ENCODE measurements around the gene C4orf54.

Gene C4orf54

DNA sequence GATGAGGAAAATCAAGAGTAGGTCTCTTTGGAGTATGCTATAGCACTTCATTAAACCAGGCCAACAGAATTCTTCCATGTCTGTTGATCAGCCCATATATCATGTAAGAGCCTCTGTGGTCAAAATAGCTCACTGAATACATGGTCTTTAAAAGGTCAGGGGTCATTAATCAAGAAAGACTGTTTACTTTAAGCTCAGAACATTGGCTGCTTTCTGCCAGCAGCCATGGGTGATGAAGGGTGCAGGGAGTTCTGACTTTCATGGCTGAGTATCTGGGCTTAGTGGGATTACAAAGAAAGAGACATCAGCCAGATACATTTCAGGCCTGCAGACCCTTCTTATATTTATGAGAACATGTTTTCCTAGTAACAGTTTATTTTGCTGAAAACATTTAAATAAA is 7.1 kb upstream of the C4orf54 start:
- no peak for TF ChIP-seq ZNF274 (IDR thresholded peaks at IDR 0.05; ENCODE audit: low read depth, low read length)
- H3K4me3 ChIP-seq (ENCODE audit: low read length) = no peak overlapping the region

DNA sequence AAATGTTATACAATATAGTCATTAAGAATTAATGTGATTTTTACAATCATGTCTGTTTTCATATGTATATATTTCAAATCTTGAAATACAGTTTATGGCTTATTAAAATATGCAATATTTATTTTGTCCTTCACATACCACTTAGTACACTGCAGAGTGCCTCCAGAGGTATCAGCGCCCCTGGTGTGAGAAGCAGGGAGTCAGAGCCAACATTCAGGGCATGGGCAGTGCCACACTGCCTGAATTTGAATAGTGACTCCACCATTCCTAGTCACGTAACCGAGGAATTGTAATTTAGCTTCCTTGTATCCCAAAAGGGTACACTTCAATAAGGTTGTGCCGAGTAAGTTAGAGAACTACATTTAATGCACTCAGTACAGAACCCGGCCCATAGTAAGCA is 4.3 kb upstream of the C4orf54 start:
- TF ChIP-seq ZNF274 (IDR thresholded peaks at IDR 0.05; ENCODE audit: low read depth, low read length) = no peak

DNA sequence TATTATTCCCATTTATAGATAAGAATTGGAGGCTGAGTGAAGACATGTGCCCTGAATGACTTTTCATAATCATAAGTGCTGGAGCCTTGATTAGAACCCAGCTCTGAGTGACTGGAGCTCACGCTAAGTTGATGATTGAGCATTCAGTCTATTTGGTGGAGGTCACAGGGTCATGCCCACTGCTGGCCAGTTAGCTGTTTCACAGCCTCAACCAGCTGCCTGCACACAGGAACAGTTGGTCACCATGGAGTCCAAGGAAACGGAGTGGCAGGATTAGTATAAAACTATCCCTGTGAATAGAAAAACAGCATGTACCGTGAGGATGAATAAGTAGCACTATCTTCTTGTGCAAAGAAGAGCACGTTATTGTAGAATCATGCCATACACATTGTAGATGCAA is 1.0 kb upstream of the C4orf54 start:
- H3K4me3 ChIP-seq (ENCODE audit: low read length) = no peak overlapping the region
- TF ChIP-seq ZNF274 (IDR thresholded peaks at IDR 0.05; ENCODE audit: low read depth, low read length) = no peak

More for the DNA sequence above, 4.3 kb upstream of the C4orf54 start:
- no peak overlapping the region for H3K4me3 ChIP-seq (ENCODE audit: low read length)

DNA sequence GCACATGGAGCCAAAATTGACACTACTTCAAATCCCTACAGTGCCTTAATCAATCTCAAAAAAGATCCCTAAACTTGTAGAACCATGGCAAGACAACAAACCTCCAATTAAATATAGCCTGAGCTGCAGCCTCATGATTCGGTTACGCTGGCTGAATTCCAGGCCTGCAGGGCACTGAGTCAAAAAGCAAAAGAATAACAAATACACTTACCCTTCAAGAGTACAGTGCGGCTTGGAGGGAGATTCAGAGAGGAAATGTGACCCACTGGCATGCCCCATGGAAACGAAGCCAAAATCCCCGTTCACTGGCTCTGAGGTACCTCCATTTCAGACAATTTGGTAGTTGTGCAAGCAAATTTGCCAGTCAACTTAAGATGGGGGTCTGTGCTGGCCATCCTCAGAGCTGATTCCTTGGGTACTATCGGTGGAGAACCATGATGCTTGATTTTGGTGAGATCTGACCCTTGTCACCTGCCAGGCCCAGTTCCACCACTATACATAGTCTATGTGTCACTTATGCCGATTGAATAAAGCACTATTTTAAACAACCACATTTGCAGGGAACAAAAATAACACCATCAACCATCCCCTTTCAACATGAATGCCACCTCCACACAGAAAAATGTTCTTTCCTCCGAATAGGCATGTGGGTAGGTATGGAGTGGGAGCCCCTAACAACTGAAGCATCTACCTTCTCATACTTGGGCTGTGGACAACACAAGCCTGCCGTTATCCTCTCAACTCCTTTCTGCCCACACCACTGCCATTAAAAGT is 2.1 kb downstream of the C4orf54 start:
- no peak for TF ChIP-seq ZNF274 (IDR thresholded peaks at IDR 0.05; ENCODE audit: low read depth, low read length)
- no peak overlapping the region for H3K4me3 ChIP-seq (ENCODE audit: low read length)

DNA sequence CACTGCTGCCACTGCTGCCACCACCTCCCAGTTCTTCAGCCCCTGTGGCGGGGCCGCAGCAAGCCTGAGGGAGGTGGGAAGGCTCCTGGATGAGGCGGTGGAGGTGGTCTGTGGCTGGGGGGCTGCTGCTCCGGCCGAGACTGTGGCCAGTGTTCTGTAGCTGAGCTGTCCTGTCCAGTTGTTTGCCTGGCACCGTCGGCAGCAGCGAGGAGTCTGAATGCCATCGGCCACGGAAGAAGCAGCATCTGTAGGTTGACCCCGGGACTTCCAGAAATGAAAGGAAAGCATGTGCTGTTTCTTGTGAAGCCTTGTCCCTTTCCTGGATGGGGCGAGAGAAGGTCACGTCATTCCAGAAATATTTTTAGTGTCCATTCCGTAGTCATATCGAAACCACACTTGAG is 3.3 kb downstream of the C4orf54 start:
- H3K4me3 ChIP-seq (ENCODE audit: low read length) = no peak overlapping the region
- no peak for TF ChIP-seq ZNF274 (IDR thresholded peaks at IDR 0.05; ENCODE audit: low read depth, low read length)

DNA sequence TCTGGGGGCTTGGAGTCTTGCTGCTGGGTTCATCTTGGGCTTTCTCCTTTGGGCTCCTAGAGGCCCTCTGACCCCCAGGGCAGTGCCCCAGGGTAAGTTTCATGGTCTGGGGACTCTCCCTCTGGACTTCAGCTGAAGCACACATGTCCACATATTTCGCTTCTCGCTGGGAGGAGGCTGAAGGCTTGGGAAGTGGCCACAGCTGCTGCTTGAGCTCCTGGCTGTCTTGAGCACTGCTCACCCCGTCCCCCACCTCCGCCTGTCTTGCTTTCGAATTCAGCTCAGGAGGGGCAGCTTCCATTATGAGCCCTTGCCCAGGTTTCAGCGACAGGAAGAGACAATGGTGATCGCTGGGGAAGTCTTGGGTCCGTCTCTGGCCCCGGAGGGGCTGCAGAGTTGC is 3.7 kb downstream of the C4orf54 start:
- no peak for TF ChIP-seq ZNF274 (IDR thresholded peaks at IDR 0.05; ENCODE audit: low read depth, low read length)
- no peak overlapping the region for H3K4me3 ChIP-seq (ENCODE audit: low read length)

DNA sequence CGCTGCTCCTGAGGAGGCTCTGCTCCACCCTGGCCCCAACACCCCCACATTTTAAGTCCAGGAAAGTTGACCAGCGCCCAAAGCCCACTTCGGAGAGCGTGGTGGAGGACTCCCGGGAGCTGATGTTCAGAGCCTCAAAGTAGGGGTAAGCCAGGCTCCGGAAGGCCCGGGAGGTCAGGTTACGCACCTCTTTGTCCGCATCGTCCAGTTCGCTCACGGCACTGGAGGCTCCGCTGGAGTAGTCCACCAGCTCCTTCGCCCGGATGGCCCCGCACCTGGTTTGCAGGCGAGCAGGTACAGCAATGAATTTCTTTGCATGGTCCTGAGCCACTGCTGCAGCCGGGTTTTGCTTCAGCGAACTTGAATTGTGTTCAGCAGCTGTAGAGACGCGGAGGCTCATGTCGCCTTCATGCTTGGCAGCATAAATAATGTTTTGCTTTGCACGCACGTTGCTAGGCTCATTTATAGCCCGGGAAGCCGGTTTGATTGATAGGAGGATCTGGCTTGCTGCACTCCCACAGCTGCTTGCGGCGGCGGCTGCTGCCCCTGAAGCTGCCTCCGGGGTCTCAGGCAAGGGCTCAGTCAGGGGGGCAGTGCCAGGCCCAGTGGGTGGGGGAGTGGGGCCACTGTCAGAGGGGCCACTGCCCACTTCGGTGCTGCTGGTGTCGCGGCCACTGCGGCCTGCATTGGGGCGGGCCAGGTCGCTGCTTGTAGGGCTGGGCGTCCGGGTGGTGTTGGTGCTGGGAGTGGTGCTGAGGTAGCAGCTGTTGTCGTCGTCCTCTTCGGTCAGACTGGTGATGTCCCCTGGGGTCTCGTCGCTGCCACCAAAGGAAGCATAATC is 4.8 kb downstream of the C4orf54 start:
- H3K4me3 ChIP-seq (ENCODE audit: low read length) = no peak overlapping the region
- TF ChIP-seq ZNF274 (IDR thresholded peaks at IDR 0.05; ENCODE audit: low read depth, low read length) = no peak

DNA sequence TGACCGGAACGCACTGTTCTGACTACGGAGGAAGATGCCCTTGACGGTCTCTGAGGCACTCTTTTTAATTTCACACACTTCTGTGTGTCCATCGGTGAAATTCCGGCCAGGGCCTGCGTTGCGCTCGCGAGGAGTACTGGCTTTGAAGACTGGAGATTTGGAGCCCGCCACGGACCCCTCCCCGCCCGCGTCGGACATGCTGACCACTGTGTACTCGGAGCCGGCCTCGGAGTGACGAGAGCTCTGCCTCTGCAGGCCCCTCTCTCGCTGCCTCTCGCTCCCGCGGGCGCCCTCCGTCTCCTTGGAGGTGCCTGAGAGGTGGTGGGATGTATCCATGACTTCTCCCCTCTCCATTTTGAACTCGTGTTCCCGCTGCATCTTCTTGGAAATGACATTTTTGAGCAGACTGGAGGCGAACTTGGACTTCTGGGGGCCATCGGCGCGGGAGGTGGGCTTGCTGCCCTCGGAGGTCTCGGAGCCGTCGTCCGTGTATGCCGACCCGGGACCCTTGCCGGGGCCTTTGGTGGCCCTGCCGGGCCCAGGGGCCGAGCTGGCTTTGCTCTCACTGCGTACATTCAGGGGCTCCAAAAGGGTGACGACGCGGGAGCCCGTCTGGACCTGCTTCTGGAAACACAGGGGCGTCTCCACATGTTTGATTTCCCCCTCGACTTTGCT is 5.7 kb downstream of the C4orf54 start:
- no peak overlapping the region for H3K4me3 ChIP-seq (ENCODE audit: low read length)
- TF ChIP-seq ZNF274 (IDR thresholded peaks at IDR 0.05; ENCODE audit: low read depth, low read length) = no peak

DNA sequence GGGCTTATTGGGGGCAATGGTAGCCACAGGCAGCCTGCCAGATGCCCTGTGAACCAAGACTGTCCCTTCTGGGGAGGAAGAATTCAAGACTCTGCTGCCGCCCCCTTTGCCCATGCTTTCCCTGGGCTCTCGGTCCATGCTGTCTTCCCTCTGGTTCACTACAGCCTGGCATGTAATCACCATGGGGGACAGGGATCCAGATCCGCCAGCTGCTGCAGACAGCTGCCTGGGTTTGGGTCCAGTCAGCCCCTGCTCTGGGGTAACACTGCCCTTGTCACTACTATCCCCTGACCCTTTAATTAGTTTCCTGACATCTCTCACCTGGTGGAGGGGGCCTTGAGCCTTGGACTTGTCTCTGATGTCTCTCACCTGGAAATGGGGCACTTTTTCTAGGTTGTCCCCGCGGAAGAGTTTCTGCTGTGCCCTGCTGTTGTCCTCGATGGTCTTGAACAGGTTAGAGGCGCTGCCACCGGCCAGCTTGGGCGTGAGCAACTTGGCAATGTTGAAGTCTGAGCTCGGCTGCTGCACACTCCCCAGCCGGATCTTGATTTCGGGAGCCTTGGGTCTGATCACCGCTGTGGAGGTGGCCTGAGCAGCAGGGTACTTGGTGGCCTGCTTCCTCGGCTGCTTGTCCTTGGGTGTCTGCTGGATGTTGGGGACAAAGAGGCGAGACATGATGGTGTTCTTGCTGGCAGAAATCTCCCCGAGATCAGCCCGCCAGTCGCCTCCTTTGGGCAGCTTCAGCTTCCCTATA is 6.4 kb downstream of the C4orf54 start:
- H3K4me3 ChIP-seq (ENCODE audit: low read length) = no peak overlapping the region
- TF ChIP-seq ZNF274 (IDR thresholded peaks at IDR 0.05; ENCODE audit: low read depth, low read length) = no peak

DNA sequence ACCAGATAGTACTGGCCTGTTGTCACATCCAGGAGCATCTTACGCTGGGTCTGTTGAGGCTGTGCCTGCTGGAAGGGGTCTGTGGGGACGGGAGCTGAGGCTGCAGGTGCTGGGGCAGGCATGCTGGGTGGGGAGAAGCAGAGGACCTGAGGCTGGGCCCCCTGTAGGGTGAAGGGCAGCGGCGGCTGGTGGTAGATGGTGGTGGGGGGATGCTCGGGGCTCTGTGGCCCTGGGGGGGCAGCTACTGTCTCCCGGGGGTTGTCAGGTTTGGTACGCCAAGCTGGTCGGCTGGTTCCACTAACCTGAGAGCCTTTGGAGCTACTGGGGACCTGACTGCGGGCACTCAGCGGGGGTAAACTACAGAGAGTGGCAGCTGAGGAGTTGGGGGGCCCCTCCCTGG is 7.8 kb downstream of the C4orf54 start:
- TF ChIP-seq ZNF274 (IDR thresholded peaks at IDR 0.05; ENCODE audit: low read depth, low read length) = no peak

DNA sequence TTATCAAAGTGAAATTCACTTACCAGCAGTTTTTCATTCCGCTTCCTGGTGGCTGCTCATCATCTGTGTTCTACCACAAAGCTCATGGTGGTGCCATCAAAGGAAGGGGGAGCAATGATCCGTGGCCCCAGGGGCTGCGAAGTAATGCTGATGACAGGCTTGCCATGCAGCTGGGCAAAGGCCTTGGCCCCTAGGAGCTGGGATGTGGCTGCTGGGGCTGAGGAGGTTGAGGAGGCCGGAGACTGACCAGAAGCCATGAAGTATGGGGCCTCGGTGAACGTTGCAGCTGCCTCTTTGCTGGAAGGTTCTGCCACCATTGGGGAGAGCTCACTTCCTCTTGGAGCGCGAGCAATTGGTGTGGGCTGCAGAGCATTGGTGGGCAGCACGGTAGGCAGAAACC is 8.4 kb downstream of the C4orf54 start:
- H3K4me3 ChIP-seq (ENCODE audit: low read length) = no peak overlapping the region
- TF ChIP-seq ZNF274 (IDR thresholded peaks at IDR 0.05; ENCODE audit: low read depth, low read length) = no peak

More for the DNA sequence above, 7.8 kb downstream of the C4orf54 start:
- no peak overlapping the region for H3K4me3 ChIP-seq (ENCODE audit: low read length)

DNA sequence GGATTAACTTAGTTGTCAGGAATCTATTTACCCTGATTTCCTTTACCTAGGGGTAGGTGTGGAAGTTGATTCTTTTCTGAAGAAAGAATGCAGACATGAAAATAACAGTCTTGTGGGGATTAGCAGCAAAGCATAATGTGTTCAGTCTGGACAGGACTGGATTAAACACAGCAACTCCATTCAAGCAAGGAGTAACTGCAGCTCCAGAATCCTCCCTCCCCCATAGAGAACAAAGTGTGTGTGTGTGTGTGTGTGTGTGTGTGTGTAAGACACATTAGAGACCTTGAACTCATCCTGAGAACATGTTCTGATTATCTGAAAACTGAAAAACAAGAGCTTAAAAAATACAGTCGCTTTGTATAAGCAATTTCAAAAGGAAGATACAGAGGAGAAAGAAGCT is 9.3 kb downstream of the C4orf54 start:
- no peak overlapping the region for H3K4me3 ChIP-seq (ENCODE audit: low read length)
- no peak for TF ChIP-seq ZNF274 (IDR thresholded peaks at IDR 0.05; ENCODE audit: low read depth, low read length)

DNA sequence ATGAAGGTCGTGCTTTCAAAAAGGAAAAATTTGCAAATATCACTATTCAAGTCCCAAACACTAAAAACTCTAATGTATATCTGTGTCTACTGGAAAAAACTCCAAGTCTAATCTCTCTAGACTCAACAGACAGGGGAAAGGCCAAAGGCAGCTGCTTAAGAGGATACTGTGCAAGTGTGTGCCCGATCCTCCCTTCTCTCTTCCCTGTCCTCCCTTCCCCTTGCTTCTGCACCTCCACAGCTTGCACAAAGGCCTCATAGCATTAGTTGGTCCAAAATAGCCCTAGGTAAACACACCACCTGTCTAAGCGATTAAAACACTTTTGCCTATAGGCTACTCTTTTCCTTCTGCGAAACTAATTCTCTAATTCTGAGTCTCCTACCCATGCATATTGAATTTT is 10.6 kb downstream of the C4orf54 start:
- no peak for TF ChIP-seq ZNF274 (IDR thresholded peaks at IDR 0.05; ENCODE audit: low read depth, low read length)
- no peak overlapping the region for H3K4me3 ChIP-seq (ENCODE audit: low read length)

DNA sequence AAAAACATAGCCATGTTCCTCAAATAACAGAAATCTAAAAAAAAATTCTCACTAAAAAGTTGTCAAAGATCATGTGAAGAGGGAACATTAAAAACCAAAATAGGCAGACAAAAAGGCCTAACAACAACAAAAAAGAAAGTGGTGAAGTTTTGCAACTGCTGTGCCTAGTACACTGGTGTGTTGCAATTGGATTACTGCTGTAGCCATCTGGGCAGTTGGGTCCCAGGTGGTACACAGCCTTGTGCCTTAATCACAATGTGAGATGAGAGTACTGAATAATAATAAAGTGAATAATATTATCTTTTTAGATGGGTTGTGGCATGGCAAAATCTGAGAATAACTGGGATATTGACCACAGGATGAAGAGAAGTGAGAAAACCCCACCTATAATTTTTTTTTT is 12.0 kb downstream of the C4orf54 start:
- TF ChIP-seq ZNF274 (IDR thresholded peaks at IDR 0.05; ENCODE audit: low read depth, low read length) = no peak
- H3K4me3 ChIP-seq (ENCODE audit: low read length) = no peak overlapping the region

Measured in GM08714 (cell line).